Hindlimb muscle (tissue), 1 donor: ENCODE measurements around the gene ADGRG4. TPM values are rescaled to one million over a fixed set of nuclear protein-coding genes. Genes with fewer than 3 reads are reported as not detected.

Experiments
- polyA plus RNA-seq: library from polyadenylated mRNA; unstranded; fragments of 120-200 nt; gene quantifications from one replicate; pipeline ENCODE4 v1.2.1, GENCODE V29; 2013; ENCODE audit not compliant: insufficient read length

Gene ADGRG4
- polyA plus RNA-seq, 1 donor: not detected

Other genes starting within 250 kb of the ADGRG4 start
- 1,206 TPM for gene FHL1, start 153.4 kb upstream of the ADGRG4 start, polyA plus RNA-seq
- 10.6 TPM for gene MAP7D3, start 49.6 kb upstream of the ADGRG4 start, polyA plus RNA-seq
- not detected for gene BRS3, start 187.0 kb downstream of the ADGRG4 start, polyA plus RNA-seq
- gene HTATSF1, start 196.6 kb downstream of the ADGRG4 start, polyA plus RNA-seq: 98.5 TPM
- not detected for gene VGLL1, start 231.3 kb downstream of the ADGRG4 start, polyA plus RNA-seq